Lung (tissue), 12 donors: ENCODE results near the gene TBX1. TPM values are rescaled to one million over a fixed set of nuclear protein-coding genes. Genes with fewer than 3 reads are reported as not detected.

ENCODE experiments used
- ATAC-seq: fragments of 200-7000 bp; cut with Tn5 transposase; one replicate; pipeline ENCODE4 v1.9.1; 2020; ENCODE audit warnings: moderate number of reproducible peaks; ENCODE audit not compliant: insufficient read depth, low FRiP score
- DNase-seq, 3 donors: peaks; one replicate each; pipeline ENCODE4 v3.0.0-alpha.2; 2013 to 2017
- H3K27ac ChIP-seq, 2 donors: one replicate each; pipeline ENCODE4 v1.5.1; 2013; ENCODE audit warnings: mild to moderate bottlenecking in 2 of 2, moderate library complexity in 2 of 2, control low read depth in 1 of 2, inconsistent platforms in 1 of 2, low read depth in 1 of 2, low read length in 1 of 2
- H3K27me3 ChIP-seq, 3 donors: one replicate each; pipeline ENCODE4 v1.5.1; 2013; ENCODE audit warnings: low read length in 2 of 3; ENCODE audit not compliant: control insufficient read depth in 3 of 3, insufficient read depth in 3 of 3
- H3K36me3 ChIP-seq, 4 donors: one replicate each; pipeline ENCODE4 v1.5.1; 2013; ENCODE audit warnings: low read length in 4 of 4, mild to moderate bottlenecking in 1 of 4, moderate library complexity in 1 of 4; ENCODE audit not compliant: control insufficient read depth in 4 of 4, insufficient read depth in 4 of 4
- H3K4me1 ChIP-seq, 5 donors: one replicate each; pipeline ENCODE4 v1.5.1; 2013; ENCODE audit warnings: low read length in 5 of 5, mild to moderate bottlenecking in 2 of 5, moderate library complexity in 1 of 5; ENCODE audit not compliant: control insufficient read depth in 5 of 5, insufficient read depth in 5 of 5
- H3K4me3 ChIP-seq: one replicate; pipeline ENCODE4 v1.5.1; 2013; ENCODE audit warnings: mild to moderate bottlenecking, control low read depth, moderate library complexity
- H3K9ac ChIP-seq, 2 donors: one replicate each; pipeline ENCODE4 v1.5.1; 2013; ENCODE audit warnings: low read length in 2 of 2, control low read depth in 1 of 2; ENCODE audit not compliant: insufficient read depth in 1 of 2
- H3K9me3 ChIP-seq, 4 donors: one replicate each; pipeline ENCODE4 v1.5.1; 2013; ENCODE audit warnings: low read length in 3 of 4, mild to moderate bottlenecking in 1 of 4, moderate library complexity in 1 of 4; ENCODE audit not compliant: control insufficient read depth in 4 of 4, insufficient read depth in 3 of 4
- CTCF ChIP-seq: IDR thresholded peaks from 2 replicates; pipeline ENCODE4 v1.5.1; 2012; ENCODE audit warnings: mild to moderate bottlenecking; ENCODE audit errors: control extremely low read depth, extremely low read depth
- WGBS, 2 donors: extraction: QIAGEN DNeasy Blood & Tissue Kit; methylation state at CpG; one replicate each; pipeline ENCODE4 v1.1.7; 2013; 5-methylcytosine and 5-hydroxymethylcytosine counted together
- polyA plus RNA-seq, 2 donors: library from polyadenylated mRNA; stranded (reverse); fragments of 200-250 nt; gene quantifications; one replicate each; pipeline ENCODE4 v1.2.1, GENCODE V29; 2013
- total RNA-seq, 2 donors: library from RNA; depleted of rRNA in 1 of 2; stranded (reverse); fragments of >200 nt in 1 of 2; gene quantifications; one replicate each; pipeline ENCODE4 v1.2.1, GENCODE V29; 2014 to 2021
- donor health status: control.
- donor health status: control.
- donor health status: Bipolar disorder and iron deficiency.
- donor health status: healthy.
- donor health status: DM: yes; HTN: yes; CAD: no.

Gene TBX1
- total and polyA plus RNA-seq, 4 donors, result 2.3 to 19.3 (median 4.5) TPM

GRCh38 chr22:19718456-19719049 is 42.0 kb upstream of the TBX1 start:
- WGBS, 2 donors, result 1 to 3% methylated on average over 49 to 70 of the region's 70 CpGs
- ATAC-seq (no peak), DNase-seq (no peak)
- peaks cover 0 to 31% (median 12%) of the 10 kb centered on the region in 5 donors for H3K4me1 ChIP-seq
- peak overlapping the region; percentile 42 for H3K4me3 ChIP-seq
- no peaks in the 10 kb centered on the region for H3K9me3 ChIP-seq
- peaks cover 0 to 10% (median 0%) of the 10 kb centered on the region in 3 donors for H3K27me3 ChIP-seq
- H3K9ac ChIP-seq, result no peak overlapping the region
- peak overlapping the region in 1 of 2 donors; percentile 88 for H3K27ac ChIP-seq
- H3K36me3 ChIP-seq, result peaks cover 0 to 17% (median 4%) of the 10 kb centered on the region in 4 donors
- TF ChIP-seq CTCF, result no peak

- Histone ChIP-seq H3K9ac (no peak overlapping the region), H3K27me3 (peaks cover 0 to 10% (median 0%) of the 10 kb centered on the region in 3 donors)
- no peak for ATAC-seq
Observed at GRCh38 chr22:19719050-19719482, 41.5 kb upstream of the TBX1 start.

GRCh38 chr22:19719488-19720021 is 41.0 kb upstream of the TBX1 start:
- DNase-seq (no peak), ATAC-seq (no peak)
- peaks cover 0 to 12% (median 1%) of the 10 kb centered on the region in 3 donors for H3K27me3 ChIP-seq
- no peak overlapping the region for H3K9ac ChIP-seq
- peak overlapping the region in 1 of 2 donors; percentile 88 for H3K27ac ChIP-seq
- H3K4me3 ChIP-seq, result no peak overlapping the region
- 81 to 88% methylated on average over 12 of the region's 12 CpGs for WGBS, 2 donors
- peaks cover 0 to 17% (median 4%) of the 10 kb centered on the region in 4 donors for H3K36me3 ChIP-seq
- TF ChIP-seq CTCF, result no peak
- peaks cover 0 to 34% (median 12%) of the 10 kb centered on the region in 5 donors for H3K4me1 ChIP-seq
- no peaks in the 10 kb centered on the region for H3K9me3 ChIP-seq

More at GRCh38 chr22:19719050-19719482, 41.5 kb upstream of the TBX1 start:
- no peak overlapping the region for H3K4me3 ChIP-seq
- H3K4me1 ChIP-seq, result peaks cover 0 to 33% (median 12%) of the 10 kb centered on the region in 5 donors
- no peak for TF ChIP-seq CTCF
- WGBS, 2 donors, result 14 to 17% methylated on average over 24 to 31 of the region's 31 CpGs
- peak overlapping the region in 1 of 2 donors; percentile 88 for H3K27ac ChIP-seq
- H3K36me3 ChIP-seq, result peaks cover 0 to 17% (median 4%) of the 10 kb centered on the region in 4 donors
- DNase-seq, result peak in 1 of 3 donors; percentile 61
- no peaks in the 10 kb centered on the region for H3K9me3 ChIP-seq
